ENCODE results near the gene PTGIS.
"Not testable (repeated sequence)": the region's sequence is repeated elsewhere in the genome, so short reads cannot be mapped to it uniquely, and the experiment has no call there.

Gene PTGIS

DNA sequence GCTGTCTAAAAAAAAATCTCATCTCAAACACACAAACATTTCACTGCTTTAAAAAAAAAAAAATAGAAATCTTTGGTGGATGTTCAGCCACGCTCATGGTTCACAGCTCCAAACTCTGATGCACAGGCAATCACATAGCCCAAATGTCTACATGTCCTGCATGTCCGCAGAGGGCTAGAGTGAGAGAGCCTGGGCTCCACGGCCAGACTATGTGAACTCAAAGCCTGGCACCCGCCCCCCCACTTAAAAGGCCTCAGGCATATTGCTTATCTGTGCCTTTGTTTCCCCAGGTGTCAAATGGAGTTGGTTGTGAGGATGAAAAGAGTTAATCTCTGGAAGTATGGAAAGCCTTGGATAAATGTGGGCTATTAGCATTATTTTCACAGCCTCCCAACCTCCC is 10.5 kb upstream of the PTGIS start:
- peaks cover 55% of the 10 kb centered on the region for H3K4me1 Mint-ChIP-seq (ENCODE audit: low read depth)
- H3K9me3 Mint-ChIP-seq = peaks cover 14% of the 10 kb centered on the region
- no peaks in the 10 kb centered on the region for H3K27me3 Mint-ChIP-seq (ENCODE audit: low read depth)
- no peak overlapping the region for H3K27ac Mint-ChIP-seq
- no peak overlapping the region for H3K4me3 Mint-ChIP-seq
- DNase-seq (ENCODE audit: low spot score) = no peak
- peaks cover 20% of the 10 kb centered on the region for H3K36me3 Mint-ChIP-seq (ENCODE audit: low read depth)

DNA sequence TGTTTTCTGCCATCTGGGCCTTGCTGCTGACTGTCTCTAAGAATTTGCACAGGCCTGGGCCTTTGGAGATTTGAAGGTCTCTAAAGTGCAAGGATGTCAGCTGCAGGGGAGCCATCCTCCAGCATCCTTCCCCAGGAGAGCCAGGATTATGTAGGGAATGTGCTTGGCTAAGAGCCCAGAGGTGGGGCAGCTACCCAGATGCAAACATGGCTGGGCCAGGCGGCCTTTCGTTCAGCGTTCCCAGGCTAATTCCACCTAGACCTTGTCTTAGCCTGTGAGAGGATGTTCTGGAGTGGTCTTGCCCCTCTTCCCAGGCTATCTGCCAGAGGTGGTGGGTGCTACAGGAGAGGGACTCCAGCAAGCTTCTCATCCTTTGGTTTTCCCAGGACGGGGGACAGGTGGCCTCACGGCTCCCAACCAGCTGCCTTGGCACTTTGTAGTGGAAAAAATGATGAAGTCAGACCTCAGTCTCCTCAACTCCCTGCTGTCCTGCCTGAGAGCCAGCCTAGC is 7.7 kb upstream of the PTGIS start:
- no peaks in the 10 kb centered on the region for H3K27me3 Mint-ChIP-seq (ENCODE audit: low read depth)
- peaks cover 8% of the 10 kb centered on the region for H3K9me3 Mint-ChIP-seq
- DNase-seq (ENCODE audit: low spot score) = no peak
- peaks cover 10% of the 10 kb centered on the region for H3K36me3 Mint-ChIP-seq (ENCODE audit: low read depth)
- peaks cover 57% of the 10 kb centered on the region for H3K4me1 Mint-ChIP-seq (ENCODE audit: low read depth)
- H3K4me3 Mint-ChIP-seq = no peak overlapping the region
- H3K27ac Mint-ChIP-seq = no peak overlapping the region

DNA sequence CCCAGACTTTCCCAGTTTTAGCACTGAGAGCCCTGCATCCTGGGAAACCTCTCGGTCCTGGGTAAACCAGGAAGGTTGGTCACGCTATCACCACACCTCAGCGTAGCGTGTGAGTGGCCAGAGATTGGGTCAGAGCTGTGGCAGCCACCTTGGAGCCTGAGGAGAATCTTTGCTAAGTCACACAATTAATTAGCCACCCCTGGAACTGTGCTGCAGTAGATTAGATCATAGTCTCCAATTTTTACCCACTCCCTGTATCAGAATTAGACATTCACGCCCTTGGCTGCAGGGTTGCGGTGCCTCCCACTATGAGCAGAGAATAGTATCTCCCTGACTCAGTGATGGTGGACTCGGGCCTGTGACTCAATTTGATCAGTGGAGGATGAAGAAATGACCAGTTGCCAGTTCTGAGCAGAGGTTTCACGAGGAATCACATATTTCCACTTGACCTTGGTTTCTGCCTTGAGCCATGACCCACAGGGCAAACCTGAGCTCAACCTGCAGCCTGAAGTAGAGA is 6.0 kb upstream of the PTGIS start:
- no peak overlapping the region for H3K4me3 Mint-ChIP-seq
- H3K4me1 Mint-ChIP-seq (ENCODE audit: low read depth) = peaks cover 53% of the 10 kb centered on the region
- DNase-seq (ENCODE audit: low spot score) = no peak
- peaks cover 12% of the 10 kb centered on the region for H3K36me3 Mint-ChIP-seq (ENCODE audit: low read depth)
- H3K27me3 Mint-ChIP-seq (ENCODE audit: low read depth) = peaks cover 9% of the 10 kb centered on the region
- H3K27ac Mint-ChIP-seq = peak overlapping the region; percentile 67
- peaks cover 8% of the 10 kb centered on the region for H3K9me3 Mint-ChIP-seq

DNA sequence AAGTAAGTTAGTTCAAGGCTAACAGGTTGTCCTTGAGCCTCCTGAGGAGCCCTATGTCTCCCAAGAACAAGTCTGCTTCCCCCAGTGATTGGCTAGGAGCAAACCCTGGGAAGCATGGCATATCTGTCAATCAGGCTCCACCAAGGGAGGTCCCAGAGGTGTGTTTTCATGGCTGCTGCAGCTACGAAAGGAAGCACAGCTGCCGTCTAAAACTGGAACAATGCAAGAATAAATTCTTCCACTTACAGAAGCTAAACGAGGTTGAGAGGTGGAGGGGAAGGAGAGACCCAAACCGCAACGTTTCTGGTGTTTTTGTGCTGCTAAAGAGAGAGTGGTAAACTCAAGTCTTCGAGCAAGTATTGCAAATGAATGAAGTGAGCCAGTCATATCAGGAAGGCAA is 4.9 kb upstream of the PTGIS start:
- Mint-ChIP-seq H3K27ac (peak overlapping the region; percentile 90), H3K36me3 (ENCODE audit: low read depth) (peaks cover 12% of the 10 kb centered on the region), H3K4me3 (peak overlapping the region; percentile 36), H3K4me1 (ENCODE audit: low read depth) (peaks cover 52% of the 10 kb centered on the region), H3K9me3 (peaks cover 8% of the 10 kb centered on the region), H3K27me3 (ENCODE audit: low read depth) (peaks cover 13% of the 10 kb centered on the region)
- DNase-seq (ENCODE audit: low spot score) = no peak

DNA sequence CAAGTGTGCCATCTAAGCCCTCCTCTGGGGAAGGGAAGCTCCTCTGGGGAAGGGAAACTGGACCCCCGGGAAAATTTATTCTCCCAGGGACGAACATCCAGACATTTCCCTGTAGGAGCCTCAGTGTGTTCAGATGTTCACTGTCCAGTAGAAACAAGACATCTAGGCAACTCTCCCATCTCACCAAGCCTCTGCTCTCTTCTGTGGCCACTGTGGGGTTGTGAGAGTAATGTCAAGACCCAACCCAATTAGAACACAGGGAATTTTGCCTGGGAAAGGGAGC is 3.6 kb upstream of the PTGIS start:
- Mint-ChIP-seq H3K4me3 (no peak overlapping the region), H3K36me3 (ENCODE audit: low read depth) (peaks cover 4% of the 10 kb centered on the region), H3K4me1 (ENCODE audit: low read depth) (peaks cover 45% of the 10 kb centered on the region), H3K27me3 (ENCODE audit: low read depth) (peaks cover 15% of the 10 kb centered on the region), H3K27ac (no peak overlapping the region), H3K9me3 (peaks cover 6% of the 10 kb centered on the region)
- no peak for DNase-seq (ENCODE audit: low spot score)

DNA sequence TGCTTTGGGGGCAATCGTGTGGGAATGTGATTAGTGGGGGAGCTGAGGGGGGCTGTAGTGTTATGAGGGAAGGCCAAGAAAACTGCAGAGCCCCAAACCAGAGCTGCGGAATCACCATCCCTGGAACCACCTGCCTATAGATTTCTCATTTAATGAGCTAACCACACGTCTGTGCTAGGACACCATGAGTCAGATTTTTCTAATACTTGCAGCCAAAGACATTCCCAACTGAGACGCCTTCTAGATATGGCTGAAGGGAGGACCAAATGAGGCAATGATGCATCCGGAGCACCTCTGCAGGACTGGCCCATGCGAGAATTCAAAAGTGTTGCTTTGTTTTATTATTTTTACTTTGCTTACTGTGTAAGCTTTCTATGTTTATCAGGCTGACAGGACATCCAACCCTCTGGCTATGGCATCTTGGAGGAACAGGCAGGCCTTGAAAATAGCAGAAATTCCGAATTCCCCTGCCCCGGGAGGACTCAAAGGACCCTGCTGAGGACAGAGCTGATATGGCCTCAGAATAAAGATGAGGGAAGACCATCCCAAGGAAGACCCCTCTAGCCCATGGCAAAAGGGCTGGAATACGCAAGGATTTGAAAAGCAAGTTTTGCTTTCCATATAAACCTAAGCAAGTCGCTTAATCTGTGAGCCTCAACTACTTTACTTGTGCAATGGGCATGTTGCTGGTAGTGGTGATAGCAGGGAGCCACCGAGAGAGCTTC is 3.1 kb upstream of the PTGIS start:
- Mint-ChIP-seq H3K27me3 (ENCODE audit: low read depth) (peaks cover 19% of the 10 kb centered on the region), H3K9me3 (peaks cover under 1% of the 10 kb centered on the region), H3K27ac (no peak overlapping the region), H3K4me3 (no peak overlapping the region), H3K4me1 (ENCODE audit: low read depth) (peaks cover 43% of the 10 kb centered on the region), H3K36me3 (ENCODE audit: low read depth) (peaks cover 4% of the 10 kb centered on the region)
- no peak for DNase-seq (ENCODE audit: low spot score)

DNA sequence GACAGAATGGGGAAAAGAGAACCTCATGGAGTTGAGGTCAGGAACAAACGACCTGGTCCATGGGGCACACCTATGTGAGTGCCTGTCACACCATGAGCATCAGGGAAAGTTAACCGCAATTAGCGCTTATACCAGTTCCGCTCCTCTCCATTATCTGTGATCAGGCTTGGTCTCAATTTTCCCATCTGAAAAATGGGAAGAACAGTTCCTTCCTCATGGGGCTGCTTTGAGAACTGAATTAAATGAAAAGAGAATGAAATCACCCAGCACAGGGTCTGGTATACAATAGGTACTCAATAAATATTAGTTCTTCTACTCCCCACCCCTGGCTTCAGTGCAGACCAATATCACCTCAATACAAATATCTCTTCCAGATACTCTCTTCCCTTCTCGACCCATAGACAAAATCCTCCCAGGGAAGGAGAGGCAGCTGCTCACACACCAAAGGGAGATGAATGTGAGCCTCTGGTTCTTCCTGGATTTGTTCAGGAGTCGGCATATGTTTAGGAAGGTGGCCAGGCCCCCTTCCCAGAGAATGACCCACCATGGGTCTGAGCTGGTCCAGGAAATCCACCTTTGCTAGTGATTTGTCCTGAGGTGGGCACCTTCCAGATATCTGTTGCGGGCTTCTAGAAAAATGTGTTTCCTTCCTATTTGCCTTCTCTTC is 2.4 kb upstream of the PTGIS start:
- Mint-ChIP-seq H3K27ac (no peak overlapping the region), H3K4me1 (ENCODE audit: low read depth) (peaks cover 43% of the 10 kb centered on the region), H3K4me3 (no peak overlapping the region), H3K27me3 (ENCODE audit: low read depth) (peaks cover 20% of the 10 kb centered on the region), H3K36me3 (ENCODE audit: low read depth) (peaks cover 4% of the 10 kb centered on the region), H3K9me3 (no peaks in the 10 kb centered on the region)
- DNase-seq (ENCODE audit: low spot score) = no peak

DNA sequence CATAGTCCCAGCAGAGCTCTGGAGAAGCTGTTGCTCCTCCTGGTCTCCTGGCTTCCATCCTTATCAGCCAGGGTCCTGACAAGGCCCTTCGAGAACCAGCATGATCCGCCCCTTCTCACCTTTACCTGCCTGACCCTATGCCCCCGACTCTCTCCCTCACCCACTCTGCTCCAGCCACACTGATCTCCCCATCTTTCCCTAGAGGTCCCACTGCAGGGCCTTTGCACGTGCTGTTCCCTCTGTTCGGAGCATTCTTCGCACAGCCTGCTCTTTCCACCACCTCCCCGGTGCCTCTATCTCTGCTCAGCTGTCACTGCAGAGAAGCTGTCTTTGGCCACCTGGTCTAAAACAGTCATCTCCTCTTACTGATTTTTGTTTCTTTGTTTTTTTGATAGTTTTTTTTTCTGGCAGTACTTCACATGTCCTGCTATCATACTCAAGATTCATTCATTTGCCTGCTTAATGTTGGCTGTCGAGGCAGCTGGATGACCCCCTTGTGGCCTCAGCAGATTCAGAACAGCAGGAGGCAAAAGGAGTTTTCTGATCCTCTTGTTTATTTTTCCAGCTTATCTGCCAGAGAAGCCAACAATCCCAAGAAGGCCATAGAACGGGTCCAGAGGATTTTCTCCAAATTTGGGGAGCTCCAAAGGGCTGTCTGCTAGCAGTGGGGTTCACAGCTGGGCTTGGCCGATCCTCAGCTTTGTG is 1.6 kb upstream of the PTGIS start:
- Mint-ChIP-seq H3K4me3 (peak overlapping the region; percentile 58), H3K4me1 (ENCODE audit: low read depth) (peaks cover 41% of the 10 kb centered on the region), H3K36me3 (ENCODE audit: low read depth) (peaks cover 5% of the 10 kb centered on the region), H3K27ac (peak overlapping the region; percentile 72), H3K9me3 (no peaks in the 10 kb centered on the region), H3K27me3 (ENCODE audit: low read depth) (peaks cover 20% of the 10 kb centered on the region)
- no peak for DNase-seq (ENCODE audit: low spot score)

DNA sequence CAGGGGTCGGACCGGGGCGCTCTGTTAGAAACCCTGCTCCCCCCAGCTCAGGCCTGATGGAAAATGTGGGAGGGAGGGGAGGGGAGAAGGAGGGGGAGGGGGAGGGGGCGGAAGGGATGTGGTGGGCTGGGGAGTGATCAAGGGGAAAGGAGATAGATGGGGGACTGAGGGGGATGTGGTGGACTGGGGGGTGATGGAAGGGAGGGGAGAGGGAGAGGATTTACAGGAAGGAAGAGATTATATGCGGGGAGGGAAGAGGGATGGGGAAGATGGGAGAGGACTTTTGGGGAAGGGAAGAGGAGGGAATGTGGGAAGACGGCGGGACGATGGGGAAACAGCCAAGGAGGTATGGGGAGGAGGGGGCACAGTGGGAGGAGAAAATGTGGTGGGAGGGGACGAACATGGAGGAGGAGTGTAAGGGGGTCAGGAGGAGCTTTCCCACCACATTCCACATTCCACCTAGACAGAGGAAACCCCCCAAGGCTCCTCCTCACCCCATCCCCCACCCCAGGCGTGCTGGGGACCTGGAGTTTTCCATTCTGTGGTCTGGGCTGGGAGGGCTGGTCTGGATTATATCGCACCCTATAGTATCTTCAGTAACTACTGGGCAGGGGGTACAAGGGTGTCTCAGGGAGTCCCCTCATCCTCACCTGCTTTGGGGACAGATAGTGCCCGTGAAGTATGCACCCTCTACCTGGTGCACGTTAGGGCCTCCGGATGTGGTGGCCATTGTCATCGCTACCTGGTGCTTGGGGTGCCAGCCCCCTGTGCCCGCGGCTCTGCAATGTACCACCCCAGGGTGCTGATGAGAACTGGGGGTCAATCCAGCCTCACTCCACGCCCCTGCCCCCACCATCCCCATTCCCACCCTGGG is 578 bp upstream of the PTGIS start:
- H3K36me3 Mint-ChIP-seq (ENCODE audit: low read depth) = peaks cover 11% of the 10 kb centered on the region
- peak overlapping the region; percentile 74 for H3K4me3 Mint-ChIP-seq
- no peak for DNase-seq (ENCODE audit: low spot score)
- peaks cover 36% of the 10 kb centered on the region for H3K4me1 Mint-ChIP-seq (ENCODE audit: low read depth)
- peaks cover 1% of the 10 kb centered on the region for H3K9me3 Mint-ChIP-seq
- peaks cover 20% of the 10 kb centered on the region for H3K27me3 Mint-ChIP-seq (ENCODE audit: low read depth)
- H3K27ac Mint-ChIP-seq = peak overlapping the region; percentile 65

DNA sequence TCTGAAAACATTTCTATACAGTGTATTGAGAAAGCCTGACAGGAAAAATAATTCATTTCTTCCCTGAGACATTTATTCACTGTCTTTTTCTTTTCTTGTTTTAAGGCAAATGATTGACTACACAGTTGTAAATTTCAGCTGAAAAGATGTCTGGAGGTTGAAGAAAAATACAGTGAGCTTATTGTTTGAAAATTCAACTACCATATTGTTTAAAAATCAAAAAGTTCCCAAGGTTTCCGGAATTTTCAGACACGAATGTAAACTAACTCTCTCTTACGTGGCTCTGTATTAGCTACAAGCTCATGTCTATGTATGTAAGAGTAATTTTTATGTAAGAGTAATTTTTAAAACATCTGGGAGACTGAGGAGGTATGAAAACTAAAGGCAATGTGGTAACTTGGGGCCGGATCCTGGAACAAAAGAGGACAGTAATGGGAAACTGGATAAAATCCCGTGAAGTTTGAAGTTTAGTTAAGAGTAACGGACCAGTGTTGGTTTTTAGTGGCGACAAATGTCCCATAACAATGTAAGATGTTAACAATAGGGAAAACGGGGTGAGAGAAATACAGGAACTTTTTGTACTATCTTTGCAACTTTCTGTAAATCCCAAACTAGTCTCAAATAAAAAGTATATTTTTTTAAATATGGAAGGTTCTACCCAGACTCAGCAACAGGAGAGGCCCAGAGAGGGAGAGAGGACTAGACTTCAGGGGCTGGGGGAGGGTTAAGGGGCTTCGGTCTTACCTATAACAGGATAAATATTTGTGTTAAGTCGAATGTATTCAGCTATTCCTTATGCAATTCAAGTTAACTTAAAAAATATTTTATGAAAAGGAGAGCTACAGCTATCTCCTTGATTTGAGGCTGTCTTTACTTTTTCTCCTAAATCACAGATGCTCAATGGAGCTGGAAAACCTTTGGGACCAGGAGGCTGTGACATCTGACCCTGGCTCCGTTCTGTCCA is 1.3 kb downstream of the PTGIS start:
- Mint-ChIP-seq H3K4me3 (peak overlapping the region; percentile 60), H3K27me3 (ENCODE audit: low read depth) (peaks cover 23% of the 10 kb centered on the region), H3K4me1 (ENCODE audit: low read depth) (peaks cover 24% of the 10 kb centered on the region), H3K9me3 (peaks cover 5% of the 10 kb centered on the region), H3K27ac (no peak overlapping the region), H3K36me3 (ENCODE audit: low read depth) (peaks cover 15% of the 10 kb centered on the region)
- no peak for DNase-seq (ENCODE audit: low spot score)

DNA sequence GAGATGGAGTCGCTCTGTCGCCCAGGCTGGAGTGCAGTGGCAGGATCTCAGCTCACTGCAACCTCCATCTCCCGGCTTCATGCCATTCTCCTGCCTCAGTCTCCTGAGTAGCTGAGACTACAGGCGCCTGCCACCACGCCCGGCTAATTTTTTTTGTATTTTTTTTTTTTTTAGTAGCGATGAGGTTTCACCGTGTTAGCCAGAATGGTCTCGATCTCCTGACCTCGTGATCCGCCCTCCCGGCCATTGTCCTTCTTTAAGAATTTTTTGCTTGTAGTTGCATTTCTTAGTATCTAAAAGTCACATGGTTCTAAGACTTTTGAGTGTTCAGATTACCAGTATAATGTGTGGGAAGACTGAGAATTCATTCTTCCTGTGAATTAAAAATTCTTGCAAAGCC is 2.9 kb downstream of the PTGIS start:
- Mint-ChIP-seq H3K36me3 (ENCODE audit: low read depth) (peaks cover 19% of the 10 kb centered on the region), H3K27me3 (ENCODE audit: low read depth) (peaks cover 20% of the 10 kb centered on the region), H3K4me1 (ENCODE audit: low read depth) (peaks cover 22% of the 10 kb centered on the region)
- DNase-seq (ENCODE audit: low spot score); H3K9me3 Mint-ChIP-seq; H3K4me3 Mint-ChIP-seq; H3K27ac Mint-ChIP-seq: not testable (repeated sequence)

DNA sequence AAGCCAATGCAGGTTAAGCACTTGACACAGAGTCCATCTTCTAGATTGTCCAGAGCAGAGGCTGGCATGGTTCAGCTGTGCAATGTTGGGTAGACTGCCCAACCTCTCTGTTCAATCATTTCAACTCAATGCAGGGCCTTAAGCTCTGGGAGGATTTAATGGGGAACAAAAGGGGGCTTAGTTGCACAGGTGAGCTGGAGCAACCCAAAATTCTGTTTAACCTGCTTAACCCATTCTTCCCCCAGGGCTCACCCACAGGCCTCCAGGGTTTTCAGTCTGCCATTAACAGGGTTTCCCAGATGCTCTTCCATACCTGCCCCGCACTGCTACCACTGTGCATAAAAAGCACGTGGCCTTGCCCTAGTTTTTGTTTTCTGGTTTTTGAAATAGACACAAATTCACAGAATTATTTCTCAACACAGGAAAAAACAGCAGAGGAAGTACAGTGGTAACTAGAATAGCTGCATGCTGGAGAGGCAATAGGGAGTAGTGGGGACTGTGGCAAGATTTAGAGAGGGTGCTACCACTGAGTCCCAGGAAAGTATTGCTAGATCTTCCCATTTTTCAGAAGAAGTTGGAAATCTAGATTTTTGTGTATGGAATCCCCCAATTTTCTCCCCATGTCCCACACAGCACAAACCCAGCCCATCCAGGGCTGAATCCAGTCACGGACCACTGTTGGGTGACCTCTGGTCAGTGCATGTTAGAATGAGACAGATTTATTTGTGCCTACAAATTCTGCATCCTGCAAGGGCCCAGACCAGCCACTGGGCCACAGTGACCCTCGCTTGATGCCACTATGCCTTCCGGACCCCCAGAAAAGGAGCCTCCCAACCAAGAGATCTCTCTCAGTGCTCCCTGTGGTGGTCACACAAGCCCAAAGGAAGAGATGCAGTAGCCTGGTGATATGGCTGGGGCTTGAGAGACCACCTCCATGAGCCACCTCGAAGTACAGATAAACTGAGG is 4.6 kb downstream of the PTGIS start:
- no peak for DNase-seq (ENCODE audit: low spot score)
- peaks cover 17% of the 10 kb centered on the region for H3K27me3 Mint-ChIP-seq (ENCODE audit: low read depth)
- H3K4me1 Mint-ChIP-seq (ENCODE audit: low read depth) = peaks cover 11% of the 10 kb centered on the region
- no peak overlapping the region for H3K27ac Mint-ChIP-seq
- no peak overlapping the region for H3K4me3 Mint-ChIP-seq
- peaks cover 5% of the 10 kb centered on the region for H3K9me3 Mint-ChIP-seq
- H3K36me3 Mint-ChIP-seq (ENCODE audit: low read depth) = peaks cover 24% of the 10 kb centered on the region
